ENCODE results near the gene EBF3. TPM values are rescaled to one million over a fixed set of nuclear protein-coding genes. Genes with fewer than 3 reads are reported as not detected.

Gene EBF3
- total and polyA plus RNA-seq, 7 donors, result 1.2 to 8.9 (median 4.5) TPM; not detected in 1

DNA sequence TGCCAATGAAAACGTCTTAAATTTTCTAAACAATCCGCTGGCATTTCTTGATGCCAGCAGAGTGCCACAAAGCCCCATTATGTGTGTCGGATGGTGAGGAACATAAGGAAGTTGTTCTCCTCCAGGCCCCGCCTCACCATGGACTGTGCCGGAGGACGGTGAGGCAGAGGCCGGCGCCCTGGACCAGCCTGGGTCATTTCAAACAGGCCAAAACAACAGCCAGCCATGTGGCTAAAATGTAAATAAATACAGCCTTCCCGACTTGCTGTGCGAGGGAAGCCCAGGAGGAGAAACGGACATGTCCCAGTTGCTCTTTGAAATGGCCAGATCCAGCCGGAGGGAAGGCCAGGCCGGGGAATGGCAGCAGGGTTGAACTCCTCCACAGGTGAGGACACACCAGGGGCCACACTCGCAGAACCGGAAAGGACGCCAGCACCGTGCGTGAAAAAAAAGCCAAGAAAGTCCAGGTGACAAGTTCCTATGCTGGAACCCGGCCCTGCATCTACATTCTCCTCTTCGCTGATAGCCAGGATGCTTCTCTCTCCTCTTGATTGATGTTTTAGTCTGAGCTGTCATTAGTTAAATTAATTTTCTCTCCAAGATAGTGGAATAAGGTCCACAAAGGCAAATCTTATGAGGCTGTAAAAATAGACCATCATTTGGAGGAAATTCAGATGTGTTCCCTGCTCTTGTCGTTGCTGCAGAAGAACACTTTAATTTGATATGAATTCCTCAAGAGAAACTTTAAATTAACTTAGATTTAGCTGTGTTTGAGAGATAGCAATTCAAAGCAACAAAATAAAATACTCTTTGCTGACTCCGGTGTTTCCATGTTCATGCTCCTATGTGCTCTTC lies 64.6 kb downstream of the EBF3 start:
- no peak overlapping the region for H3K27ac ChIP-seq
- no peak overlapping the region for H3K4me3 ChIP-seq
- DNase-seq, result no peak
- intact Hi-C loops (cut with DNase I), result no loop called here
- WGBS, 2 donors, result 48 to 71% methylated on average over 22 of the region's 22 CpGs
- H3K36me3 ChIP-seq, result no peaks in the 10 kb centered on the region
- H3K4me1 ChIP-seq, result no peaks in the 10 kb centered on the region
- TF ChIP-seq EP300 (IDR thresholded peaks at IDR 0.05), result no peak
- TF ChIP-seq POLR2A (IDR thresholded peaks at IDR 0.05), result no peak
- TF ChIP-seq POLR2AphosphoS5 (IDR thresholded peaks at IDR 0.05), result no peak
- TF ChIP-seq, protein P1, sequence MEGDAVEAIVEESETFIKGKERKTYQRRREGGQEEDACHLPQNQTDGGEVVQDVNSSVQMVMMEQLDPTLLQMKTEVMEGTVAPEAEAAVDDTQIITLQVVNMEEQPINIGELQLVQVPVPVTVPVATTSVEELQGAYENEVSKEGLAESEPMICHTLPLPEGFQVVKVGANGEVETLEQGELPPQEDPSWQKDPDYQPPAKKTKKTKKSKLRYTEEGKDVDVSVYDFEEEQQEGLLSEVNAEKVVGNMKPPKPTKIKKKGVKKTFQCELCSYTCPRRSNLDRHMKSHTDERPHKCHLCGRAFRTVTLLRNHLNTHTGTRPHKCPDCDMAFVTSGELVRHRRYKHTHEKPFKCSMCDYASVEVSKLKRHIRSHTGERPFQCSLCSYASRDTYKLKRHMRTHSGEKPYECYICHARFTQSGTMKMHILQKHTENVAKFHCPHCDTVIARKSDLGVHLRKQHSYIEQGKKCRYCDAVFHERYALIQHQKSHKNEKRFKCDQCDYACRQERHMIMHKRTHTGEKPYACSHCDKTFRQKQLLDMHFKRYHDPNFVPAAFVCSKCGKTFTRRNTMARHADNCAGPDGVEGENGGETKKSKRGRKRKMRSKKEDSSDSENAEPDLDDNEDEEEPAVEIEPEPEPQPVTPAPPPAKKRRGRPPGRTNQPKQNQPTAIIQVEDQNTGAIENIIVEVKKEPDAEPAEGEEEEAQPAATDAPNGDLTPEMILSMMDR (IDR thresholded peaks at IDR 0.05), result no peak
- peaks cover 0 to 35% (median 0%) of the 10 kb centered on the region in 3 donors for H3K27me3 ChIP-seq
- H3K9me3 ChIP-seq, result no peaks in the 10 kb centered on the region

DNA sequence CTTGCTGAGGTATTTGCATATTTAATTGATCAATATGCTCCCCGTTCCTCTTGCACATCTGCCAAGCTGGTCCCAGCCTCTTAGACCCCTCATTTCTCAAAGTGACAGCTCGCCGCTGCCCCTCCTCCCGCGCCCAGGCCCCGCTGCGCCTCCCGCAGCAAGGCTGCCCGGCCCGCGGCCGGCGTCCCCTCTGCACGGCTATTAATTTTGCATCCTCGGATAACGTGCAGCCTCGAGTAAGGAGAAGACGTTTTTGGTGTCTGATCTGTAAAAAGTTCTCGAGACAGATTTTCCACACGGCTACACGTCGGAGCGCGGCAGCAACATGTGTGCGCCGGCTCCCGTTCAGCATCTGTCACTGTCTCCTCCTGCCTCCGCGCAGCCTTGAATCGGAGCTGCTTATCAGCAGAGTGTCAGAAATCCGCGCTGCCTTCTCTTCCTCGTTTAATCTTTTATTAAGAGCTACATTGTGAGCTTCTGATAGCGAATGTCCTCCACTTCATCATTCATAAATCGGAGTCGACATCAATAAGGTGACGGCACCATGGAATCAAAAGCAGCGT lies 65.3 kb downstream of the EBF3 start:
- H3K4me1 ChIP-seq, result no peaks in the 10 kb centered on the region
- DNase-seq, result no peak
- H3K36me3 ChIP-seq, result no peaks in the 10 kb centered on the region
- H3K27me3 ChIP-seq, result peaks cover 0 to 39% (median 0%) of the 10 kb centered on the region in 3 donors
- WGBS, 2 donors, result 52 to 73% methylated on average over 38 of the region's 38 CpGs
- no peak overlapping the region for H3K27ac ChIP-seq
- TF ChIP-seq, protein P1 (IDR thresholded peaks at IDR 0.05), result no peak
- no peak for TF ChIP-seq EP300 (IDR thresholded peaks at IDR 0.05)
- no peak for TF ChIP-seq POLR2A (IDR thresholded peaks at IDR 0.05)
- no peak for TF ChIP-seq POLR2AphosphoS5 (IDR thresholded peaks at IDR 0.05)
- no peak overlapping the region for H3K4me3 ChIP-seq
- H3K9me3 ChIP-seq, result no peaks in the 10 kb centered on the region
- intact Hi-C loops (cut with DNase I), result no loop called here

DNA sequence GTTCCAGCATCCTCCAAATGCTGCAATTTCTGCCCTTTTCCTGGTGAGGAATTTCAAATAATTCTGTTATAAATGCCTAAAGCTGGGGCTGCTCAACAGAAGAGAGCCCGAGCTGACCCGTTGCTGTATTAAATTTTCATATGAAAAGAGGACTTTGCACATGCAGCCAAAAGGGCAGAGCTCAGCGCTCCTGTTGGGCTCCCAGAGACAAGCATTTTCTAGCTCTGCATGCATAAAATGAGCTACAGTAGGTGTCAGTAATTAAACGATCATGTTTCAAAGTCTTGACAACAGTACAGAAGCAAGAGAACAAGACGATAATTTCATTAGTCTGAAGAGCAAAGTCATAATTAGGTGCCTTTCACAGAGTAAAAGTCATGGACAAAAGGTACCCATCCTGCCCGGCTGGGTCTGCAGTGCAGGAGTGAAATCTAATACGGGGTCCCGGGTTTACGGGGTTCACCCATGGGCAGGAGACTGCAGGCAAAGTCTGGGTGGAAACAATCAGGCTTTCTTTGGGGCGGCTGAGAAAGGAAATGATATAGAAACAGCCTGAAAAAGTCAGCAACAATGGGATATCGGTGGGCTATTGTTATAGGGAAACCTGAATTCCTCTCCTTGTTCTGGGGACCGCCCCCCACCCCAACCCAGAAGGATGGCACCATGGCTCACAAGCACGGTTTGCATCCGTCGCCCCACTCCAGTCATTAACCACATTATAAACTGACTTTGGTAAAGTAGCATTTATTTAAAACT lies 66.0 kb downstream of the EBF3 start:
- no peak for TF ChIP-seq POLR2A (IDR thresholded peaks at IDR 0.05)
- TF ChIP-seq, protein P1 (IDR thresholded peaks at IDR 0.05), result no peak
- TF ChIP-seq EP300 (IDR thresholded peaks at IDR 0.05), result no peak
- TF ChIP-seq POLR2AphosphoS5 (IDR thresholded peaks at IDR 0.05), result no peak
- H3K9me3 ChIP-seq, result no peaks in the 10 kb centered on the region
- H3K27ac ChIP-seq, result no peak overlapping the region
- H3K27me3 ChIP-seq, result peaks cover 0 to 39% (median 0%) of the 10 kb centered on the region in 3 donors
- 43 to 50% methylated on average over 15 of the region's 15 CpGs for WGBS, 2 donors
- H3K36me3 ChIP-seq, result no peaks in the 10 kb centered on the region
- H3K4me3 ChIP-seq, result no peak overlapping the region
- no peak for DNase-seq
- no peaks in the 10 kb centered on the region for H3K4me1 ChIP-seq
- intact Hi-C loops (cut with DNase I), result no loop called here

DNA sequence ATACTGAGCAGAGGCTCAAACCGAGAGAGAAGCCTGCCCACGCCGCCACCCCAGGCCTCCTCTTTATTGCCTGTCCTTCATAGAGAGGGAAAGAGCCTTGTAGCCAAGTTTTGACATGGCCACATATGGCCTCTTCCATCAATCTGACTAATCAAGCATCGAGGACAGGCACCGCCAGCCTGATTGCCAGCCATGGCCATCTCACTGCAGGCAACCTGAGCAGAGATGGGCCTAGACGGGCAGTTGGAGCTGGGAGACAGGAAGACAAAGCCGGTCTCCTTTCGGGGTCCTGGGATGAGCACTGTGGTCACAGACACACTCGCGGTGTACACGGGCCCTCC lies 67.2 kb downstream of the EBF3 start:
- DNase-seq, result no peak
- 89 to 93% methylated on average over 11 of the region's 11 CpGs for WGBS, 2 donors
- H3K4me1 ChIP-seq, result no peaks in the 10 kb centered on the region
- TF ChIP-seq POLR2A (IDR thresholded peaks at IDR 0.05), result no peak
- TF ChIP-seq, protein P1 (IDR thresholded peaks at IDR 0.05), result no peak
- TF ChIP-seq EP300 (IDR thresholded peaks at IDR 0.05), result no peak
- no peak for TF ChIP-seq POLR2AphosphoS5 (IDR thresholded peaks at IDR 0.05)
- no peaks in the 10 kb centered on the region for H3K9me3 ChIP-seq
- H3K4me3 ChIP-seq, result no peak overlapping the region
- no peak overlapping the region for H3K27ac ChIP-seq
- H3K36me3 ChIP-seq, result no peaks in the 10 kb centered on the region
- H3K27me3 ChIP-seq, result peaks cover 0 to 39% (median 0%) of the 10 kb centered on the region in 3 donors
- intact Hi-C loops (cut with DNase I), result no loop called here

Data from sigmoid colon (tissue), 7 donors.